ENCODE results near the gene MAST4.

Gene MAST4

GRCh38 chr5:66606713-66607112 is 10.5 kb downstream of the MAST4 start:
- Histone ChIP-seq H3K27ac (replicated peaks) (no peak overlapping the region), H3K27me3 (ENCODE audit: insufficient read depth, poor library complexity, severe bottlenecking) (no peaks in the 10 kb centered on the region), H3K4me3 (replicated peaks; ENCODE audit: insufficient read depth, low read length) (no peak overlapping the region)
- TF ChIP-seq POLR2AphosphoS5 (IDR thresholded peaks at IDR 0.05; ENCODE audit: low read depth), result no peak
- TF ChIP-seq GABPA (IDR thresholded peaks at IDR 0.05; ENCODE audit: low read depth), result no peak
- no peak for TF ChIP-seq REST (IDR thresholded peaks at IDR 0.05; ENCODE audit: insufficient replicate concordance, low read depth)
- no peak for TF ChIP-seq SPI1 (IDR thresholded peaks at IDR 0.05; ENCODE audit: borderline replicate concordance, low read depth)
- TF ChIP-seq CTCF (IDR thresholded peaks at IDR 0.05; ENCODE audit: insufficient read depth, low read length), result no peak
- no peak for DNase-seq (ENCODE audit: low read depth in 1 of 2, low spot score in 1 of 2)

- H3K4me3 ChIP-seq (replicated peaks; ENCODE audit: insufficient read depth, low read length), result no peak overlapping the region
- H3K27ac ChIP-seq (replicated peaks), result no peak overlapping the region
- TF ChIP-seq POLR2AphosphoS5 (IDR thresholded peaks at IDR 0.05; ENCODE audit: low read depth), result no peak
- no peak for TF ChIP-seq SPI1 (IDR thresholded peaks at IDR 0.05; ENCODE audit: borderline replicate concordance, low read depth)
- no peak for TF ChIP-seq CTCF (IDR thresholded peaks at IDR 0.05; ENCODE audit: insufficient read depth, low read length)
- no peak for TF ChIP-seq GABPA (IDR thresholded peaks at IDR 0.05; ENCODE audit: low read depth)
- no peak for TF ChIP-seq REST (IDR thresholded peaks at IDR 0.05; ENCODE audit: insufficient replicate concordance, low read depth)
- H3K27me3 ChIP-seq (ENCODE audit: insufficient read depth, poor library complexity, severe bottlenecking), result no peaks in the 10 kb centered on the region
- no peak for DNase-seq (ENCODE audit: low read depth in 1 of 2, low spot score in 1 of 2)
Measured at GRCh38 chr5:66608501-66608900, 12.3 kb downstream of the MAST4 start.

- H3K27me3 ChIP-seq (ENCODE audit: insufficient read depth, poor library complexity, severe bottlenecking), result no peaks in the 10 kb centered on the region
- H3K27ac ChIP-seq (replicated peaks), result no peak overlapping the region
- H3K4me3 ChIP-seq (replicated peaks; ENCODE audit: insufficient read depth, low read length), result no peak overlapping the region
- TF ChIP-seq GABPA (IDR thresholded peaks at IDR 0.05; ENCODE audit: low read depth) (no peak), CTCF (IDR thresholded peaks at IDR 0.05; ENCODE audit: insufficient read depth, low read length) (no peak), POLR2AphosphoS5 (IDR thresholded peaks at IDR 0.05; ENCODE audit: low read depth) (no peak), SPI1 (IDR thresholded peaks at IDR 0.05; ENCODE audit: borderline replicate concordance, low read depth) (no peak), REST (IDR thresholded peaks at IDR 0.05; ENCODE audit: insufficient replicate concordance, low read depth) (no peak)
- no peak for DNase-seq (ENCODE audit: low read depth in 1 of 2, low spot score in 1 of 2)
Measured at GRCh38 chr5:66609615-66610014, 13.4 kb downstream of the MAST4 start.
